GM23248 (cell line): ENCODE results near the gene KCTD15. TPM values are rescaled to one million over a fixed set of nuclear protein-coding genes. Genes with fewer than 3 reads are reported as not detected.

Experiments used
- DNase-seq: peaks from one replicate; pipeline ENCODE4 v3.0.0-alpha.2; 2015
- H2AFZ ChIP-seq: fragments of 200-600 bp; sonication (generic); 2 replicates; pipeline ENCODE4 v1.6.1; 2016; ENCODE audit warnings: antibody characterized with exemption
- H3F3A ChIP-seq: fragments of 200-600 bp; sonication (generic); 2 replicates; pipeline ENCODE4 v1.6.1; 2016; ENCODE audit warnings: mild to moderate bottlenecking, antibody characterized with exemption, mixed run types; ENCODE audit not compliant: insufficient read depth
- H3K27ac ChIP-seq: fragments of 200-600 bp; sonication (generic); 2 replicates; pipeline ENCODE4 v1.5.1; 2016; ENCODE audit warnings: mild to moderate bottlenecking
- H3K27me3 ChIP-seq: fragments of 200-600 bp; sonication (generic); replicated peaks from 2 replicates; pipeline ENCODE4 v1.6.1; 2016; ENCODE audit warnings: mild to moderate bottlenecking; ENCODE audit not compliant: insufficient read depth
- H3K36me3 ChIP-seq: fragments of 200-600 bp; sonication (generic); 2 replicates; pipeline ENCODE4 v1.6.1; 2016; ENCODE audit warnings: low read depth, mild to moderate bottlenecking
- H3K4me1 ChIP-seq: fragments of 200-600 bp; sonication (generic); 2 replicates; pipeline ENCODE4 v1.6.1; 2016; ENCODE audit warnings: mild to moderate bottlenecking; ENCODE audit not compliant: insufficient read depth
- H3K4me2 ChIP-seq: fragments of 200-600 bp; sonication (generic); one replicate; pipeline ENCODE4 v1.6.1; 2016; ENCODE audit warnings: mild to moderate bottlenecking; ENCODE audit not compliant: unreplicated experiment
- H3K4me3 ChIP-seq: fragments of 200-600 bp; sonication (generic); 2 replicates; pipeline ENCODE4 v1.5.1; 2016; ENCODE audit warnings: mild to moderate bottlenecking
- H3K79me2 ChIP-seq: fragments of 200-600 bp; sonication (generic); 2 replicates; pipeline ENCODE4 v1.6.1; 2016; ENCODE audit warnings: mild to moderate bottlenecking; ENCODE audit not compliant: insufficient read depth
- H3K9ac ChIP-seq: fragments of 200-600 bp; sonication (generic); 2 replicates; pipeline ENCODE4 v1.6.1; 2016; ENCODE audit warnings: mild to moderate bottlenecking
- H3K9me2 ChIP-seq: fragments of 200-600 bp; sonication (generic); 2 replicates; pipeline ENCODE4 v1.6.1; 2016; ENCODE audit warnings: mixed run types, mild to moderate bottlenecking, moderate library complexity; ENCODE audit not compliant: insufficient read depth
- H3K9me3 ChIP-seq: fragments of 200-600 bp; sonication (generic); one replicate; pipeline ENCODE4 v1.6.1; 2017; ENCODE audit warnings: low read depth
- H4K20me1 ChIP-seq: fragments of 200-600 bp; sonication (generic); 2 replicates; pipeline ENCODE4 v1.6.0; 2016; ENCODE audit not compliant: insufficient read depth
- EZH2 ChIP-seq: fragments of 200-600 bp; sonication (generic); IDR thresholded peaks from 2 replicates; pipeline ENCODE4 v1.6.1; 2018; ENCODE audit warnings: antibody characterized with exemption, mild to moderate bottlenecking; ENCODE audit not compliant: insufficient read depth, poor library complexity, severe bottlenecking
- EZH2phosphoT487 ChIP-seq: fragments of 200-600 bp; sonication (generic); IDR thresholded peaks from 2 replicates; pipeline ENCODE4 v1.6.1; 2018; ENCODE audit warnings: antibody characterized with exemption, moderate library complexity, mild to moderate bottlenecking, low read depth; ENCODE audit not compliant: insufficient read depth
- WGBS, 2 experiments: methylation state at CpG; one replicate each; pipeline ENCODE4 v1.1.6; 2015 to 2017; ENCODE audit warnings: low lambda C conversion rate in 2 of 2, low coverage in 1 of 2; ENCODE audit errors: missing lambda C conversion rate in 2 of 2; 5-methylcytosine and 5-hydroxymethylcytosine counted together
- in situ Hi-C: fragments of 300-500 bp; cut with MboI; formaldehyde crosslinking; loops from 2 replicates; pipeline ENCODE4 v1.15.0; 2020
- polyA plus RNA-seq: library from polyadenylated mRNA; unstranded; fragments of >200 nt; fragmentation: Nextera tagmentation; extraction: Ambion mirVana; gene quantifications from 2 replicates; pipeline ENCODE4 v1.2.1, GENCODE V29; 2016
- total RNA-seq: library from RNA; depleted of rRNA; stranded (reverse); fragments of >200 nt; shearing (Covaris generic); gene quantifications from 2 replicates; pipeline ENCODE4 v1.2.3, GENCODE V29; 2014

KCTD15 gene
- total and polyA plus RNA-seq, 2 experiments from 2014 or later, result 7.5 to 117 TPM

DNA sequence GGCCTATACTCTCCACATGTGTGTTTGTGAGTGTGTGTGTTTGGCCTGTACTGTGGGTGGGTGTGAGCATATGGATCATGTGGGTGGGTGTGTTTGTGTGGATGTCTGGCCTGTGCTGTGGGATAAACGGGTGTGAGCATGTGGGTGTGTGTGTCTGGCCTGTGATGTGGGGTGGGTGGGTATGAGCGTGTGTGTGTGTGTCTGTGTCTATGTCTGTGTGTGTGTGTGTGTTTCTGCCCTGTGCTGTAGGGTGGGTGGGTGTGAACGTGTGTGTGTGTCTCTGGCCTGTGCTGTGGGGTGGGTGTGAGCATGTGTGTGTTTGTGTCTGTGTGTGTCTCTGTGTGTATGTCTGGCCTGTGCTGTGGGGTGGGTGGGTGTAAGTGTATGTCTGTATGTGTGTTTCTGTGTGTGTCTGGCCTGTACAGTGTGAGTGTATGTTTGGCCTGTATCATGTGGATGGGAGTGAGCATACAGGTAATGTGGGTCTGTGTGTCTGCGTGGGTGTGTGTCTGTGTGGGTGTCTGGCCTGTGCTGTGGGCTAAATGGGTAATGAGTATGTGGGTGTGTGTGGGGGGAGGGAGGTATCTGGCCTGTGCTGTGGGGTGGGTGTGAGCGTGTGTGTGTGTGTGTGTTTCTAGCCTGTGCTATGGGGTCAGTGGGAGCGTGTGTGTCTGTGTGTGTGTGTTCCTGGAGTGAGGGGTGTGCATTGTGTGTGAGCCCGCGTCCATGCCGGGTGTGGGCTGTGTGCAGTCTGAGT is 20.8 kb upstream of the KCTD15 start:
- H3K27me3 ChIP-seq, result peaks cover 20% of the 10 kb centered on the region; the same call in 1 of the 2 replicates
- in situ Hi-C loops, result loop anchor here (10.0 to 25.0 kb wide), 2 partner anchors 319 to 561 kb away; no protein-coding TSS in a partner anchor
- no peaks in the 10 kb centered on the region for H3F3A ChIP-seq
- no peaks in the 10 kb centered on the region for H3K79me2 ChIP-seq
- no peak overlapping the region for H3K4me2 ChIP-seq
- no peaks in the 10 kb centered on the region for H3K9me2 ChIP-seq
- no peak overlapping the region for H3K4me3 ChIP-seq
- H3K9ac ChIP-seq, result no peak overlapping the region
- no peak overlapping the region for H3K27ac ChIP-seq
- TF ChIP-seq EZH2phosphoT487, result no peak
- no peak for TF ChIP-seq EZH2
- WGBS, 2 experiments, result 62% methylated on average over 6 to 9 of the region's 9 CpGs
- H4K20me1 ChIP-seq, result no peaks in the 10 kb centered on the region
- no peak overlapping the region for H2AFZ ChIP-seq
- no peak for DNase-seq
- peaks cover 5% of the 10 kb centered on the region; the same call in 1 of the 2 replicates for H3K4me1 ChIP-seq
- no peaks in the 10 kb centered on the region for H3K36me3 ChIP-seq
- H3K9me3 ChIP-seq, result no peaks in the 10 kb centered on the region

DNA sequence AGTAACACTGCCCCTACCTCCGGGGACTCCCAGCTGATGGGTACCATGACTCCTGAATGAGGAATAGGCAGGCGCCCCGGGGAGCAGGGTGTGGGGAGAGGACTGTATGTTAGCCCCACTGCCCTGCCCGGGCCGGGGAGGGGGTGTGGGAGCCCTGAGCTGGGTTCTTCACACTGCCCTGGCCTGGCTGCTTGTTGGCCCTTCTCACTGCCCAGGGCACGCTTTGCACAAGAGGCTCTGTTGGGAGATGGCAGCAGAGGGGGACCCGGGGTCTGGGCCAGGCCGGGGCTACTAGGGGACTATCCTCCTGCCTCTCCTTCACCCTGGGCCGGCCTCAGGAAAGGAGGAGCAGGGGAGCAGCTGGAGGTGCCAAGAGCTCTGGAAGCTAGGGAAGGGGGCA is 19.3 kb upstream of the KCTD15 start:
- in situ Hi-C loops, result loop anchor here (10.0 to 25.0 kb wide), 2 partner anchors 317 to 560 kb away; no protein-coding TSS in a partner anchor
- DNase-seq, result no peak

GRCh38 chr19:33777753-33778088 is 18.9 kb upstream of the KCTD15 start:
- H3K4me2 ChIP-seq, result no peak overlapping the region
- H3K27ac ChIP-seq, result no peak overlapping the region
- no peak overlapping the region for H2AFZ ChIP-seq
- H3K9me3 ChIP-seq, result no peaks in the 10 kb centered on the region
- H3K4me1 ChIP-seq, result peaks cover 15% of the 10 kb centered on the region
- H3K4me3 ChIP-seq, result no peak overlapping the region
- WGBS, 2 experiments, result 45 to 52% methylated on average over 15 to 17 of the region's 17 CpGs
- no peak overlapping the region for H3K9ac ChIP-seq
- H4K20me1 ChIP-seq, result no peaks in the 10 kb centered on the region
- in situ Hi-C loops, result loop anchor here (10.0 to 25.0 kb wide), 2 partner anchors 317 to 560 kb away; no protein-coding TSS in a partner anchor
- H3K79me2 ChIP-seq, result no peaks in the 10 kb centered on the region
- H3K36me3 ChIP-seq, result no peaks in the 10 kb centered on the region
- H3K27me3 ChIP-seq, result peaks cover 20% of the 10 kb centered on the region; the same call in 1 of the 2 replicates
- no peaks in the 10 kb centered on the region for H3F3A ChIP-seq
- H3K9me2 ChIP-seq, result no peaks in the 10 kb centered on the region
- TF ChIP-seq EZH2 (no peak), EZH2phosphoT487 (no peak)
- no peak for DNase-seq

More for the DNA sequence above, 19.3 kb upstream of the KCTD15 start:
- Histone ChIP-seq H3K9ac (no peak overlapping the region), H4K20me1 (no peaks in the 10 kb centered on the region), H3F3A (no peaks in the 10 kb centered on the region), H3K4me3 (no peak overlapping the region), H3K27me3 (peaks cover 20% of the 10 kb centered on the region; the same call in 1 of the 2 replicates), H3K9me3 (no peaks in the 10 kb centered on the region), H3K4me2 (no peak overlapping the region), H3K9me2 (no peaks in the 10 kb centered on the region), H3K36me3 (no peaks in the 10 kb centered on the region), H3K4me1 (peaks cover 15% of the 10 kb centered on the region), H3K79me2 (no peaks in the 10 kb centered on the region), H3K27ac (no peak overlapping the region), H2AFZ (no peak overlapping the region)
- WGBS, 2 experiments, result 63 to 70% methylated on average over 7 to 9 of the region's 9 CpGs
- TF ChIP-seq EZH2phosphoT487 (no peak), EZH2 (no peak)

DNA sequence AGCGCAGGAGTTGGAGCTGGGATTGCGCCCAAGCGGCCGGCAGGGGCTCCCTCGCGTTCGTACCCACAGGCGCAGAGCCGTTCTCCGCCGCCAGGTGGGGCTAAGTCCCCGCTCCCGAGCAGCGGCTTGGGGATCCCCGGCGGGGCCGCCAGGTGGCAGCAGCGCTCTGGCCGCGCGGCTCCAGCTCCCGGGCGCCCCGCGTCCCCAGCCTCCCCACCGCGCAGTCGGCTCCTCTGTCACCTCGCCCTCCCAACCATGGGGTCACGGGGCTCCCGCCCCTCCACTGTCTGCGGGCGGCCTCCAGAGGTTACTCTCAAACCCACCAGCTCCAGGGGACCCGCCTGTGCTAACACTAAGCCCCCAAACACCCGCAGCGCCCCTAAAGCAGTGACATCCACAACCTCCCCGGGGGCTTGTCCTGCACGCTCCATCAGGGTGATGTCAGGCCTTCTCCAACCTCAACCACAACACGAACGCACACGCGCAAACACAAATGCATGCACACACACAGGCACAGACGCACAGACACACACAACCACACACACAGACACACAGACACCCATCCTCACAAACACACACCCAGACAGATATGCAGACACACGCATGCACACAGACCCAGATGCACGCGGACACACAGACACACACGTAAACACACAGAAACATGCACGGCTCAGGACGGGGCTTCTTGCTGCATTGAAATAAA is 18.4 kb upstream of the KCTD15 start:
- Histone ChIP-seq H3K27ac (no peak overlapping the region), H3K9me3 (no peaks in the 10 kb centered on the region), H3K27me3 (peaks cover 19% of the 10 kb centered on the region; the same call in 1 of the 2 replicates), H2AFZ (no peak overlapping the region), H3K4me1 (peaks cover 15% of the 10 kb centered on the region), H3K9ac (no peak overlapping the region), H3K79me2 (no peaks in the 10 kb centered on the region), H3K4me3 (no peak overlapping the region), H3K36me3 (no peaks in the 10 kb centered on the region), H3K4me2 (no peak overlapping the region), H3K9me2 (no peaks in the 10 kb centered on the region), H3F3A (no peaks in the 10 kb centered on the region), H4K20me1 (no peaks in the 10 kb centered on the region)
- TF ChIP-seq EZH2 (no peak), EZH2phosphoT487 (no peak)
- in situ Hi-C loops, result loop anchor here (10.0 to 25.0 kb wide), 2 partner anchors 317 to 559 kb away; no protein-coding TSS in a partner anchor
- DNase-seq, result peak; percentile 85
- WGBS, 2 experiments, result 21 to 24% methylated on average over 33 to 35 of the region's 49 CpGs
